Caco-2 (cell line): Measurements from ENCODE around the gene PDZD8. TPM values are rescaled to one million over a fixed set of nuclear protein-coding genes. Genes with fewer than 3 reads are reported as not detected.

Source experiments
- BruUV-seq: library from RNA; stranded (reverse); fragments of 400-500 nt; replicated peaks from 2 replicates; lab custom pipeline; 2021; lab: Mats Ljungman, UMichigan
- CTCF ChIA-PET: fragments of 300-600 bp; sonication (Branson Sonifier 250); formaldehyde crosslinking; loops from one replicate; lab custom pipeline; 2022; ENCODE audit warnings: antibody characterized with exemption; lab: Charles Lee
- POLR2A ChIA-PET: fragments of 300-600 bp; sonication (Branson Sonifier 250); formaldehyde crosslinking; loops from one replicate; lab custom pipeline; 2022; ENCODE audit warnings: antibody characterized with exemption; lab: Charles Lee
- DNase-seq, 2 experiments: peaks; one replicate each; pipeline versions ENCODE4 v3.0.0 to v3.0.0-alpha.2; 2020 to 2022
- H3K27me3 ChIP-seq: replicated peaks from 2 replicates; pipeline ENCODE4 v1.6.0; 2011; ENCODE audit warnings: low read length; ENCODE audit not compliant: control insufficient read depth, insufficient read depth
- H3K36me3 ChIP-seq: 2 replicates; pipeline ENCODE4 v1.5.1; 2011; ENCODE audit warnings: low read length; ENCODE audit not compliant: control insufficient read depth, insufficient read depth
- H3K4me1 ChIP-seq: fragments of 250-450 bp; sonication (Bioruptor Pico); 2 replicates; pipeline ENCODE4 v1.5.1; 2020; ENCODE audit warnings: mild to moderate bottlenecking
- H3K4me3 ChIP-seq: 2 replicates; pipeline ENCODE4 v1.5.1; 2011; ENCODE audit warnings: low read depth, mild to moderate bottlenecking, control low read depth, low read length
- H3K9me3 ChIP-seq: fragments of 250-450 bp; sonication (Bioruptor Pico); 2 replicates; pipeline ENCODE4 v1.5.1; 2020; ENCODE audit warnings: mild to moderate bottlenecking, moderate library complexity
- H3K27ac Mint-ChIP-seq: one replicate; pipeline ENCODE4 v1.8.0; 2022; ENCODE audit warnings: mixed read lengths; ENCODE audit not compliant: unreplicated experiment
- H3K27me3 Mint-ChIP-seq: one replicate; pipeline ENCODE4 v1.8.0; 2022; ENCODE audit warnings: mixed read lengths; ENCODE audit not compliant: insufficient read depth, unreplicated experiment
- H3K36me3 Mint-ChIP-seq: one replicate; pipeline ENCODE4 v1.8.0; 2022; ENCODE audit warnings: mild to moderate bottlenecking, mixed read lengths; ENCODE audit not compliant: insufficient read depth, unreplicated experiment
- H3K4me1 Mint-ChIP-seq: one replicate; pipeline ENCODE4 v1.8.0; 2022; ENCODE audit warnings: low read depth, mixed read lengths; ENCODE audit not compliant: unreplicated experiment
- H3K4me3 Mint-ChIP-seq: one replicate; pipeline ENCODE4 v1.8.0; 2022; ENCODE audit warnings: mild to moderate bottlenecking, moderate library complexity, mixed read lengths; ENCODE audit not compliant: unreplicated experiment
- H3K9me3 Mint-ChIP-seq: one replicate; pipeline ENCODE4 v1.8.0; 2022; ENCODE audit warnings: mixed read lengths; ENCODE audit not compliant: unreplicated experiment
- CTCF ChIP-seq, 2 experiments: fragments of 200-600 bp in 1 of 2; IDR thresholded peaks; 1 replicate in 1 of 2; 2 replicates in 1 of 2; pipeline versions ENCODE4 v1.5.1 to v1.8.0; 2011 to 2022; ENCODE audit warnings: antibody characterized with exemption in 1 of 2, control low read depth in 1 of 2, inconsistent platforms in 1 of 2, low read depth in 1 of 2, low read length in 1 of 2, mild to moderate bottlenecking in 1 of 2, moderate library complexity in 1 of 2; ENCODE audit not compliant: insufficient read depth in 1 of 2, severe bottlenecking in 1 of 2, unreplicated experiment in 1 of 2
- intact Hi-C: fragments of 100-400 bp; cut with micrococcal nuclease; formaldehyde crosslinking; loops from one replicate; pipeline ENCODE4 v1.10.0; 2022; ENCODE audit not compliant: unreplicated experiment
- total RNA-seq: library from RNA; stranded (reverse); gene quantifications from 2 replicates; pipeline ENCODE4 v1.2.3, GENCODE V29; 2022

The PDZD8 gene
- total RNA-seq, 1 experiment from 2014 or later = 49.4 TPM

GRCh38 chr10:117260084-117260483, 115.2 kb downstream of the PDZD8 start:
- Mint-ChIP-seq H3K9me3 (no peaks in the 10 kb centered on the region), H3K4me3 (no peak overlapping the region), H3K4me1 (peaks cover 4% of the 10 kb centered on the region), H3K27ac (no peak overlapping the region), H3K27me3 (peaks cover 8% of the 10 kb centered on the region), H3K36me3 (no peaks in the 10 kb centered on the region)
- no peak for DNase-seq
- Histone ChIP-seq H3K9me3 (no peaks in the 10 kb centered on the region), H3K27me3 (no peaks in the 10 kb centered on the region), H3K4me1 (no peaks in the 10 kb centered on the region), H3K4me3 (no peak overlapping the region), H3K36me3 (no peaks in the 10 kb centered on the region)
- no TSS peak for BruUV-seq
- ChIA-PET POLR2A (no interaction called here), CTCF (no interaction called here)
- TF ChIP-seq CTCF (IDR thresholded peaks at IDR 0.05; ENCODE audit: insufficient read depth in 1 of 2, low read depth in 1 of 2, low read length in 1 of 2, severe bottlenecking in 1 of 2, unreplicated experiment in 1 of 2) = no peak
- intact Hi-C loops = no loop called here

GRCh38 chr10:117259279-117259678, 116.0 kb downstream of the PDZD8 start:
- no peak for TF ChIP-seq CTCF (IDR thresholded peaks at IDR 0.05; ENCODE audit: insufficient read depth in 1 of 2, low read depth in 1 of 2, low read length in 1 of 2, severe bottlenecking in 1 of 2, unreplicated experiment in 1 of 2)
- H3K4me1 Mint-ChIP-seq = no peaks in the 10 kb centered on the region
- H3K36me3 ChIP-seq = no peaks in the 10 kb centered on the region
- H3K27me3 ChIP-seq = no peaks in the 10 kb centered on the region
- H3K36me3 Mint-ChIP-seq = no peaks in the 10 kb centered on the region
- no peak overlapping the region for H3K4me3 ChIP-seq
- no peaks in the 10 kb centered on the region for H3K9me3 ChIP-seq
- intact Hi-C loops = no loop called here
- H3K27ac Mint-ChIP-seq = no peak overlapping the region
- POLR2A ChIA-PET = no interaction called here
- no peaks in the 10 kb centered on the region for H3K4me1 ChIP-seq
- H3K4me3 Mint-ChIP-seq = no peak overlapping the region
- no peaks in the 10 kb centered on the region for H3K9me3 Mint-ChIP-seq
- peaks cover 8% of the 10 kb centered on the region for H3K27me3 Mint-ChIP-seq
- CTCF ChIA-PET = no interaction called here
- BruUV-seq = no TSS peak
- no peak for DNase-seq

- H3K27me3 ChIP-seq = no peaks in the 10 kb centered on the region
- POLR2A ChIA-PET = no interaction called here
- TF ChIP-seq CTCF (IDR thresholded peaks at IDR 0.05; ENCODE audit: insufficient read depth in 1 of 2, low read depth in 1 of 2, low read length in 1 of 2, severe bottlenecking in 1 of 2, unreplicated experiment in 1 of 2) = no peak
- H3K27ac Mint-ChIP-seq = no peak overlapping the region
- no peaks in the 10 kb centered on the region for H3K36me3 Mint-ChIP-seq
- no peaks in the 10 kb centered on the region for H3K36me3 ChIP-seq
- no peak for DNase-seq
- no peaks in the 10 kb centered on the region for H3K4me1 ChIP-seq
- H3K9me3 ChIP-seq = no peaks in the 10 kb centered on the region
- H3K4me1 Mint-ChIP-seq = no peaks in the 10 kb centered on the region
- no peak overlapping the region for H3K4me3 ChIP-seq
- no peaks in the 10 kb centered on the region for H3K9me3 Mint-ChIP-seq
- no TSS peak for BruUV-seq
- H3K4me3 Mint-ChIP-seq = no peak overlapping the region
- CTCF ChIA-PET = no interaction called here
- H3K27me3 Mint-ChIP-seq = peaks cover 8% of the 10 kb centered on the region
- intact Hi-C loops = no loop called here
Observed at GRCh38 chr10:117257721-117258120, 117.5 kb downstream of the PDZD8 start.
